A549 (cell line): Measurements from ENCODE around the gene STX8.

Experiments
- CHD2 ChIP-seq: fragments of 150-350 bp; IDR thresholded peaks from 2 replicates; pipeline ENCODE4 v1.6.1; 2014; ENCODE audit warnings: low read length; ENCODE audit not compliant: partially characterized antibody
- CTCF ChIP-seq: fragments of >200 bp; sonication (Bioruptor Twin); formaldehyde crosslinking; IDR thresholded peaks from 3 replicates; pipeline ENCODE4 v1.5.1; 2016
- EP300 ChIP-seq, 2 experiments: fragments of >200 bp; sonication (Bioruptor Twin); formaldehyde crosslinking; IDR thresholded peaks; 2 replicates in 1 of 2; 3 replicates in 1 of 2; pipeline ENCODE4 v1.6.1; 2016 to 2017
- JUNB ChIP-seq: fragments of >200 bp; sonication (Bioruptor Twin); formaldehyde crosslinking; IDR thresholded peaks from 2 replicates; pipeline ENCODE4 v1.6.1; 2016
- KDM1A ChIP-seq: fragments of 200-600 bp; sonication (generic); IDR thresholded peaks from 2 replicates; pipeline ENCODE4 v1.6.1; 2016; ENCODE audit warnings: low read depth, mild to moderate bottlenecking
- POLR2A ChIP-seq: IDR thresholded peaks from 2 replicates; pipeline ENCODE4 v1.6.1; 2012; ENCODE audit warnings: mild to moderate bottlenecking, low read length
- RNF2 ChIP-seq: fragments of 200-600 bp; sonication (generic); IDR thresholded peaks from 2 replicates; pipeline ENCODE4 v1.6.1; 2016; ENCODE audit warnings: low read depth, mild to moderate bottlenecking, antibody characterized with exemption, moderate library complexity, borderline replicate concordance

- TF ChIP-seq CTCF (no peak), EP300 (IDR thresholded peaks at IDR 0.05) (no peak), KDM1A (no peak), RNF2 (no peak), POLR2A (no peak), JUNB (no peak), CHD2 (no peak)
Measured at GRCh38 chr17:9253308-9253707, 322.3 kb downstream of the STX8 start.
